Stimulated activated memory B cell treated with anti-CD40 and anti-IgM and Interleukin-4, amounts not matched to agents 10 μg/mL and 1 μg/mL and 100 μg/mL, for 72 hours (primary cell): ENCODE measurements around the gene TTLL6.
A peak's percentile ranks its signal among the peaks of the same experiment; 100 is the strongest.
"Not testable (repeated sequence)": the region's sequence is repeated elsewhere in the genome, so short reads cannot be mapped to it uniquely, and the experiment has no call there.

ENCODE experiments used
- ATAC-seq: fragments of 150-1000 bp; cut with Tn5 transposase; 2 replicates; pipeline ENCODE4 v1.10.0; 2021
- H3K27ac Mint-ChIP-seq: one replicate; pipeline ENCODE4 v1.8.0; 2022; ENCODE audit warnings: mild to moderate bottlenecking, mixed read lengths
- H3K27me3 Mint-ChIP-seq: one replicate; pipeline ENCODE4 v1.8.0; 2022; ENCODE audit warnings: mixed read lengths
- H3K36me3 Mint-ChIP-seq: one replicate; pipeline ENCODE4 v1.8.0; 2022; ENCODE audit warnings: mixed read lengths
- H3K4me1 Mint-ChIP-seq: one replicate; pipeline ENCODE4 v1.8.0; 2022; ENCODE audit warnings: mixed read lengths
- H3K4me3 Mint-ChIP-seq: one replicate; pipeline ENCODE4 v1.8.0; 2022; ENCODE audit warnings: mild to moderate bottlenecking, moderate library complexity, mixed read lengths
- H3K9me3 Mint-ChIP-seq: one replicate; pipeline ENCODE4 v1.8.0; 2022; ENCODE audit warnings: mixed read lengths

TTLL6 gene

DNA sequence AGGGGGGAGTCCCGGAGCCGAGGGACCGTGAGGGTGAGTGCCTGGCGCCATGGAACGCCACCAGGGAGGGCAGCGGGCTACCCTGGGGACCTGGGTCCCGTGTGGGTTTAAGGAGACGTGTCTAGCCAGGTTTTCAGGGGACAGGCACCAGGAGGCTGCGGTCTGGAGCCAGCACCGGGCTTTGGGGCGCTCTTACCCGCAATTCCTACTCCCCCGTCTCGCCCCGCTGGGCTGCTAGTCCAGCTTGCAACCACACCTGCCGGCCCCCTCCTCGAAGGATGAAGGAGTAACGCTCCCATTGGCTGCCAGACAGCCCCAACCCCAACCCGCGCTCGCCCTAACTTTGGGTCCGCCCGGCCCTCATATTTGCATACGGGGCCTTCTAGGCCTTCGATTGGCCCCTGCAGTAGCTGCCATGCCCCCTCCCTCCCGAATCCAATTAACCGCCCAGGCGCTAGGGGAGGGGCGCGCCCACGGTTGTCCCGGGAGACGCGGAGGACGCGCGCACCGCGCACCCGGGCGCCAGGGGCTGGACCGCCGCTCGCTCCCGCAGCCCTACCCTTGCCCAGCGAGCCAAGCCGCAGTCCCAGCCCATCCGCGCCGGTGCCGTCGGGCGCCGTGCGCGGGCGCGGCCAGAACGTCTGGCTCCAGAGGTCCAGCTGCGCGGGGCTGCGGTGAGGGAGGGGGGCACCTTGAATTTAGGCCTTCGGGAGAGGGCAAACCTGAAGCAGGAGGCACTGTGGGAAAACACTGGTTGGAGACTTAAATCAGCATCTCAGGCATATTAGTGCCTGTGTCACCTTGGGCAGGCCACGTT, at the start of gene TTLL6:
Gene TTLL6, minus strand, starts transcription at position 456 of the 817 bp plus-strand sequence. Its CDS starts 157 bp downstream, at position 299.
- Mint-ChIP-seq H3K9me3 (no peaks in the 10 kb centered on the region), H3K36me3 (no peaks in the 10 kb centered on the region), H3K4me3 (peak within 1 kb of the TSS; percentile 79)

GRCh38 chr17:48860456-48860855, 43.4 kb upstream of the TTLL6 start:
- H3K4me3 Mint-ChIP-seq: no peak overlapping the region
- H3K36me3 Mint-ChIP-seq: peaks cover 60% of the 10 kb centered on the region
- no peak overlapping the region for H3K27ac Mint-ChIP-seq
- ATAC-seq: no peak
- H3K27me3 Mint-ChIP-seq: no peaks in the 10 kb centered on the region
- H3K9me3 Mint-ChIP-seq: no peaks in the 10 kb centered on the region
- H3K4me1 Mint-ChIP-seq: no peaks in the 10 kb centered on the region

More for the DNA sequence above, at the start of gene TTLL6:
- Mint-ChIP-seq H3K27me3 (peaks cover 71% of the 10 kb centered on the region), H3K4me1 (peaks cover 22% of the 10 kb centered on the region), H3K27ac (no peak within 1 kb of the TSS)
- ATAC-seq: peak; percentile 90

- H3K36me3 Mint-ChIP-seq: peaks cover 60% of the 10 kb centered on the region
- no peak overlapping the region for H3K4me3 Mint-ChIP-seq
These were observed 43.0 kb upstream of the TTLL6 start for GRCh38 chr17:48860034-48860433.

GRCh38 chr17:48856122-48856821, 39.2 kb upstream of the TTLL6 start:
- no peaks in the 10 kb centered on the region for H3K4me1 Mint-ChIP-seq
- no peak overlapping the region for H3K27ac Mint-ChIP-seq
- ATAC-seq: no peak
- H3K27me3 Mint-ChIP-seq: no peaks in the 10 kb centered on the region
- H3K36me3 Mint-ChIP-seq: peaks cover 55% of the 10 kb centered on the region
- H3K4me3 Mint-ChIP-seq: no peak overlapping the region
- H3K9me3 Mint-ChIP-seq: no peaks in the 10 kb centered on the region

More at GRCh38 chr17:48860034-48860433, 43.0 kb upstream of the TTLL6 start:
- no peaks in the 10 kb centered on the region for H3K4me1 Mint-ChIP-seq
- no peaks in the 10 kb centered on the region for H3K9me3 Mint-ChIP-seq
- H3K27ac Mint-ChIP-seq: no peak overlapping the region
- no peaks in the 10 kb centered on the region for H3K27me3 Mint-ChIP-seq
- no peak for ATAC-seq

GRCh38 chr17:48854774-48855476, 37.9 kb upstream of the TTLL6 start:
- Mint-ChIP-seq H3K27me3 (no peaks in the 10 kb centered on the region), H3K4me3 (no peak overlapping the region), H3K9me3 (no peaks in the 10 kb centered on the region), H3K4me1 (no peaks in the 10 kb centered on the region), H3K27ac (no peak overlapping the region), H3K36me3 (peaks cover 51% of the 10 kb centered on the region)
- ATAC-seq: no peak

DNA sequence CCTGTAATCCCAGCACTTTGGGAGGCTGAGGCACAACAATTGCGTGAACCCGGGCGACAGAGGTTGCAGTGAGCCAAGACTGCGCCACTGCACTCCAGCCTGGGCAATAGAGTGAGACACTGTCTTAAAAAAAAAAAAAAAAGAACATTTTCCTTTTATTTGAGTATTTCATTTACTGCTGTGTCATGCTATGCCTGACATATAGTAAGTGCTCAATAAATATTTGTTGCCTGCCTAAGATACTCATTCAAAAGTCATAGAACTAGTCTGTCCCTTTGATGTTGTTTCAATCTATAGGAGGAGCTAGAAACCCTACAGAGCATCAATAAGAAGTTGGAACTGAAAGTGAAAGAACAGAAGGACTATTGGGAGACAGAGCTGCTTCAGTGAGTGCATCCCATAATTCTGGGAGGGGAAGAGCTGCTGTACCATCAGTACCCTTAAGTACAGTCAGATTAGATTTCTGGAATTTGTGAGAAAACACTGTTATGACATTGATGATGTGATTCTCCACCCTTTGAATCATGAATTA, 33.8 kb upstream of the TTLL6 start:
- H3K4me1 Mint-ChIP-seq: no peaks in the 10 kb centered on the region
- peaks cover 50% of the 10 kb centered on the region for H3K36me3 Mint-ChIP-seq
- H3K9me3 Mint-ChIP-seq: no peaks in the 10 kb centered on the region
- H3K27ac Mint-ChIP-seq: no peak overlapping the region
- H3K27me3 Mint-ChIP-seq: no peaks in the 10 kb centered on the region
- no peak overlapping the region for H3K4me3 Mint-ChIP-seq
- no peak for ATAC-seq

DNA sequence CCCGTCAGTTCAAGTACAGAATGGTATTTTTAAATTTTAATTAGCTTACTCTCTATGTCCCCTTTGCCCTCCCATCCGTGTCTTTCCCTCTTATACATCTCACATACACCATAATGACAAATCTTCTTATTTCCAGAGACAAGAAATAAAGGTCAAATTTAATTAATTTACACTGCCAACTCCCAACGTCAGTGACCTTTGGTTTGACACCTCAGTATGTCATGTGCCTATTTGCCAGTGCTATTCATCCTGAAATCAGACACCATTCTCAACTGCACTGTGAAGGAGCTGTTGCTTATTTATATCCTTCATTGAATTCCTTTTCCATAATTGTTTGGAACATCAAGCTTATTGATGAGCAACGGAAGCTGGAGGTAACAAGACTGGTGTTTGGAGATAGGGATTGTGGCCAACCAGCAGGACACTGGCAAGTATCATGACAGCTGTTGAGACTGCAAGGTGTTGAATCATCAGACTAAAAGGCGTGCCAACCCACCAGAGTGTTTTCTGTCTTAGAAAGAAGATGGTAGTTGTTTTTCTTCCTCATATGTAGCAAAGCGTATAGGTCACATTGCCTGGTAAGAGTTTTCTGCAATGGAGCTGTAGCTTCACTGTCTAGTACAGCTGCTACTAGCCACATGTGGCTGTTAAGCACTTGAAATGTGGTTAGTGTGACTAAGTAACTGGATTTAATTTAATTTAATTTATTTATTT, 26.3 kb upstream of the TTLL6 start:
- H3K27ac Mint-ChIP-seq: no peak overlapping the region
- peaks cover 13% of the 10 kb centered on the region for H3K36me3 Mint-ChIP-seq
- no peaks in the 10 kb centered on the region for H3K27me3 Mint-ChIP-seq
- no peak for ATAC-seq
- peaks cover 23% of the 10 kb centered on the region for H3K4me1 Mint-ChIP-seq
- H3K4me3 Mint-ChIP-seq: no peak overlapping the region
- no peaks in the 10 kb centered on the region for H3K9me3 Mint-ChIP-seq

GRCh38 chr17:48842746-48843145, 25.7 kb upstream of the TTLL6 start:
- Mint-ChIP-seq H3K9me3 (no peaks in the 10 kb centered on the region), H3K4me3 (no peak overlapping the region), H3K27ac (no peak overlapping the region), H3K4me1 (peaks cover 28% of the 10 kb centered on the region), H3K27me3 (no peaks in the 10 kb centered on the region), H3K36me3 (peaks cover 7% of the 10 kb centered on the region)
- no peak for ATAC-seq

GRCh38 chr17:48841395-48841831, 24.4 kb upstream of the TTLL6 start:
- H3K27me3 Mint-ChIP-seq: no peaks in the 10 kb centered on the region
- H3K36me3 Mint-ChIP-seq: peaks cover 7% of the 10 kb centered on the region
- peak overlapping the region; percentile 4 for H3K27ac Mint-ChIP-seq
- H3K9me3 Mint-ChIP-seq: no peaks in the 10 kb centered on the region
- ATAC-seq: peak; percentile 98
- H3K4me3 Mint-ChIP-seq: peak overlapping the region; percentile 64
- peaks cover 42% of the 10 kb centered on the region for H3K4me1 Mint-ChIP-seq

DNA sequence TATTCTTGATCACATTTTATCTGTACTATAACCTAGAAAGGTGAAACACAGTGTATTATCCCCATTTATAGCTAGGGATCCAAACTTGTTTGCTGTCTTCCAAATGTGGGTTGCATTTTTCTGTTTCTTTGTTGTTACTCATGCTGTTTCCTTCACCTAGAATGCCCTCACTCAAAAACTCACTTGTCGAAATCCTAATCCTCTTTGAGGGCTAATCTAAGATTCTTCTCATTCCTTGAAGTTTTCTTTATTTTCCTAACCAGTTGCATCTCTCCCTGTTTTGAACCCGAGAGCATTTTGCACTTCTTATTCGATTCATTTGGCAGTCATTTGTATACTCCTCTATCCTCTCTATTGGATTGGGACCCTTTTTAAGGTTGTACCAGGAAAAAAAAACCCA, 23.4 kb upstream of the TTLL6 start:
- no peaks in the 10 kb centered on the region for H3K27me3 Mint-ChIP-seq
- H3K9me3 Mint-ChIP-seq: no peaks in the 10 kb centered on the region
- no peak for ATAC-seq
- H3K27ac Mint-ChIP-seq: no peak overlapping the region
- H3K36me3 Mint-ChIP-seq: peaks cover 7% of the 10 kb centered on the region
- no peak overlapping the region for H3K4me3 Mint-ChIP-seq
- peaks cover 51% of the 10 kb centered on the region for H3K4me1 Mint-ChIP-seq

DNA sequence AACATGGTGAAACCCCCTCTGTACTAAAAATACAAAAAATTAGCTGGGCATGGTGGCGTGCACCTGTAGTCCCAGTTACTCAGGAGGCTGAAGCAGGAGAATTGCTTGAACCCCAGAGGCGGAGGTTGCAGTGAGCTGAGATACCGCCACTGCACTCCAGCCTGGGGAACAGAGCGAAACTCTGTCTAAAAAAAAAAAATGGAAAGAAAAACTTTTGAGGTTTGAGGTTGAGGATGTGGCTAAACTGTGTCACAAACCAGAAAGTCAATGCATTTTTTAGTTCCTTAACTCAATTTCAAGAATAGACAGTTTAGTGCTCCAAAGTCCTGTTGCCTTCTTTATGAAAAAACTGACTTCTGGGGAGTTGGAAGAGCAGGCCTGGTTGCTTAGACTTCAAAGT, 20.4 kb upstream of the TTLL6 start:
- peak overlapping the region; percentile 33 for H3K4me3 Mint-ChIP-seq

DNA sequence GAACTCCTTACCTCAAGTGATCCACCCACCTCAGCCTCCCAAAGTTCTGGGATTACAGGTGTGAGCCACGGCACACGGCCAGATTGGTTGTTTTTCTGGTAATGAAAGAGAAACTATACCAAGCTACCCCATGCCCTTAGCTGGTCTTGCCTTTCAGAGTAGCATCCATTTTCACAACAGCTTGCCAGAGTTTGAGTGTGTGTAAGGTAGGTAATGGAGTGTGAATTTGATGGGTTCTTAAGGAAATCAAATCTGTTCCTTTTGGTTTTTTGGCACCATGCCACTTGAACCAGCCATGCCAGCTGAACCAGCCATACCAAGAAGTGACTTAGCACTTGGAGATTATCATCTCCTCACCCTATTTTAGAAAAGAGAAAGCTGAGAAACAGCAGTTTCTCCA, 18.9 kb upstream of the TTLL6 start:
- Mint-ChIP-seq H3K27ac (no peak overlapping the region), H3K9me3 (no peaks in the 10 kb centered on the region), H3K4me3 (no peak overlapping the region), H3K27me3 (no peaks in the 10 kb centered on the region), H3K4me1 (peaks cover 69% of the 10 kb centered on the region), H3K36me3 (no peaks in the 10 kb centered on the region)
- no peak for ATAC-seq

More for the DNA sequence above, 20.4 kb upstream of the TTLL6 start:
- H3K27me3 Mint-ChIP-seq, H3K9me3 Mint-ChIP-seq, H3K36me3 Mint-ChIP-seq: not testable (repeated sequence)
- peak overlapping the region; percentile 6 for H3K27ac Mint-ChIP-seq
- H3K4me1 Mint-ChIP-seq: peaks cover 77% of the 10 kb centered on the region
- ATAC-seq: peak; percentile 59

- ATAC-seq: no peak
- H3K27ac Mint-ChIP-seq: no peak overlapping the region
- H3K4me3 Mint-ChIP-seq: no peak overlapping the region
- H3K4me1 Mint-ChIP-seq: peaks cover 66% of the 10 kb centered on the region
- H3K27me3 Mint-ChIP-seq: no peaks in the 10 kb centered on the region
- no peaks in the 10 kb centered on the region for H3K36me3 Mint-ChIP-seq
- H3K9me3 Mint-ChIP-seq: no peaks in the 10 kb centered on the region
These were observed 17.9 kb upstream of the TTLL6 start for GRCh38 chr17:48834973-48835372.

DNA sequence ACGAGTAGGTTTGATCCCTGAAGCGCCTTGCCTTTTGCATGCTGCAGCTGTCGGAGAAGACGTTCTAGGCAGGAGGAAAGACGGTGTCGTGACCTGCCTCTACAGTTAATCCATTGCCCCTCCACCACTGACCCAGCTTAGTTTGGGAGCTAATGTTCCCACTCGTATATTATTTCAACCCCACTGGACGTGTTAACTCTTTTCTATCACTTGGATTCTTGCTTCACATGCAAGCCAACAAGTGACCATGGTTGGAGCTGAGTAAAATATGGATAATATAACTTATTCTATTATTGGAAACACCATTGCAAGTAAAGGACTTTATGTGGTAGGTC, 14.5 kb upstream of the TTLL6 start:
- Mint-ChIP-seq H3K4me3 (peak overlapping the region; percentile 98), H3K27ac (peak overlapping the region; percentile 91), H3K9me3 (no peaks in the 10 kb centered on the region), H3K27me3 (peaks cover 11% of the 10 kb centered on the region), H3K36me3 (no peaks in the 10 kb centered on the region), H3K4me1 (peaks cover 44% of the 10 kb centered on the region)
- no peak for ATAC-seq
